NB4 (cell line): ENCODE results near the gene DYSF.

Source experiments
- MYC ChIP-seq: IDR thresholded peaks from 2 replicates; pipeline ENCODE4 v1.6.1; 2011; ENCODE audit warnings: low read depth, low read length
- POLR2A ChIP-seq: IDR thresholded peaks from 2 replicates; pipeline ENCODE4 v1.6.1; 2011; ENCODE audit warnings: mild to moderate bottlenecking; ENCODE audit not compliant: insufficient read length; ENCODE audit errors: extremely low read depth
- TF ChIP-seq, protein P1 (sequence below): IDR thresholded peaks from one replicate; pipeline ENCODE4 v1.5.1; 2012; ENCODE audit warnings: low read depth, low read length
- TF ChIP-seq, protein P2 (sequence below): IDR thresholded peaks from 2 replicates; pipeline ENCODE4 v1.6.1; 2011; ENCODE audit warnings: low read depth, low read length

DNA sequence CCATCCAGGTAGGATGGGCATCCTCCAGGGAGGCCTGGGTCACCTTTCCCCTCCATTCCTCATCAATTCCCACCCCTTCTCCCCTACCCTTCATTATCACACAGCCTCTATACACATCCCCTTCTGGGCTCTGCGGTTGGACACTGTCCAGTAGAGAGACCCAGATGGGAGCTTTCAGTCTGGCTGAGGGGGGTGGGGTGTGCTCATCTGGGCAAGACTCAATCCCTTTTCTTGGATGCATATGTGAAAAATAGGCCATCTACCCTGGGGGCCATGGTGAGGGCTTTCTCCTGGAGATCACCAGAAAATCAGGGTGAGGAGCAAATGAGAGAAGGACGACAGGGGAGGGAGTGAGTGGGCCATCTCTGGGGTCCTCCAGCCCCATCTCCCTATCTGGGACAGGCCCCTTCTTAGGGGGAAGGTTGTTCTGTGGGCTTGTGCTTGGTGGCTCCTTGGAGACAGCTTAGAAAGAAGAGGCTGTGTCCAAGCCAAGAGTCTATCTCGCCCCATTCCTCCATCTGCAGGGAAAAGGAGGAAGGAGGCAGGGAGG lies 160.1 kb downstream of the DYSF start:
- TF ChIP-seq, protein P1, sequence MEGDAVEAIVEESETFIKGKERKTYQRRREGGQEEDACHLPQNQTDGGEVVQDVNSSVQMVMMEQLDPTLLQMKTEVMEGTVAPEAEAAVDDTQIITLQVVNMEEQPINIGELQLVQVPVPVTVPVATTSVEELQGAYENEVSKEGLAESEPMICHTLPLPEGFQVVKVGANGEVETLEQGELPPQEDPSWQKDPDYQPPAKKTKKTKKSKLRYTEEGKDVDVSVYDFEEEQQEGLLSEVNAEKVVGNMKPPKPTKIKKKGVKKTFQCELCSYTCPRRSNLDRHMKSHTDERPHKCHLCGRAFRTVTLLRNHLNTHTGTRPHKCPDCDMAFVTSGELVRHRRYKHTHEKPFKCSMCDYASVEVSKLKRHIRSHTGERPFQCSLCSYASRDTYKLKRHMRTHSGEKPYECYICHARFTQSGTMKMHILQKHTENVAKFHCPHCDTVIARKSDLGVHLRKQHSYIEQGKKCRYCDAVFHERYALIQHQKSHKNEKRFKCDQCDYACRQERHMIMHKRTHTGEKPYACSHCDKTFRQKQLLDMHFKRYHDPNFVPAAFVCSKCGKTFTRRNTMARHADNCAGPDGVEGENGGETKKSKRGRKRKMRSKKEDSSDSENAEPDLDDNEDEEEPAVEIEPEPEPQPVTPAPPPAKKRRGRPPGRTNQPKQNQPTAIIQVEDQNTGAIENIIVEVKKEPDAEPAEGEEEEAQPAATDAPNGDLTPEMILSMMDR = no peak
- TF ChIP-seq POLR2A (no peak), MYC (no peak)
- TF ChIP-seq, protein P2, sequence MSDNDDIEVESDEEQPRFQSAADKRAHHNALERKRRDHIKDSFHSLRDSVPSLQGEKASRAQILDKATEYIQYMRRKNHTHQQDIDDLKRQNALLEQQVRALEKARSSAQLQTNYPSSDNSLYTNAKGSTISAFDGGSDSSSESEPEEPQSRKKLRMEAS = no peak
